HepG2 (cell line): ENCODE data around the gene ZNF273. TPM values are rescaled to one million over a fixed set of nuclear protein-coding genes. Genes with fewer than 3 reads are reported as not detected.
A peak's percentile ranks its signal among the peaks of the same experiment; 100 is the strongest.

Source experiments
- ATF7 ChIP-seq, 2 experiments: fragments of 450-650 bp in 1 of 2; sonication (generic) in 1 of 2; formaldehyde crosslinking in 1 of 2; IDR thresholded peaks; 2 replicates each; pipeline versions ENCODE4 v1.4.0 to v1.6.1; 2016 to 2020; ENCODE audit warnings: antibody characterized with exemption in 1 of 2, mild to moderate bottlenecking in 1 of 2, missing genetic modification reagents in 1 of 2
- CBFB ChIP-seq: sonication (generic); formaldehyde crosslinking; IDR thresholded peaks from 2 replicates; pipeline ENCODE4 v1.4.0; 2020; ENCODE audit warnings: missing genetic modification reagents
- CHD4 ChIP-seq: fragments of 200-600 bp; sonication (generic); IDR thresholded peaks from 2 replicates; pipeline ENCODE4 v1.7.0; 2017; ENCODE audit warnings: mild to moderate bottlenecking, low read length, borderline replicate concordance
- FOXK2 ChIP-seq: fragments of 450-650 bp; IDR thresholded peaks from 2 replicates; pipeline ENCODE4 v1.6.1; 2016
- GFI1 ChIP-seq: sonication (generic); formaldehyde crosslinking; IDR thresholded peaks from 2 replicates; pipeline ENCODE4 v1.5.0; 2020; ENCODE audit warnings: missing genetic modification reagents, mild to moderate bottlenecking, borderline replicate concordance
- HNRNPUL1 ChIP-seq: fragments of 200-400 bp; formaldehyde crosslinking; IDR thresholded peaks from 2 replicates; pipeline ENCODE4 v1.6.1; 2017; ENCODE audit warnings: low read depth, mild to moderate bottlenecking, low read length, moderate library complexity
- JUND ChIP-seq: sonication (generic); formaldehyde crosslinking; IDR thresholded peaks from 2 replicates; pipeline ENCODE4 v1.8.0; 2022; ENCODE audit warnings: mild to moderate bottlenecking, missing genetic modification reagents
- KLF12 ChIP-seq: sonication (generic); formaldehyde crosslinking; IDR thresholded peaks from 2 replicates; pipeline ENCODE4 v1.4.0; 2020; ENCODE audit warnings: missing genetic modification reagents, borderline replicate concordance
- NFYC ChIP-seq: IDR thresholded peaks from 2 replicates; pipeline ENCODE4 v1.6.1; 2016; ENCODE audit warnings: missing genetic modification reagents, missing compliant biosample characterization
- POGZ ChIP-seq: sonication (generic); formaldehyde crosslinking; IDR thresholded peaks from 2 replicates; pipeline ENCODE4 v1.4.0; 2020; ENCODE audit warnings: mild to moderate bottlenecking, missing genetic modification reagents
- SNRNP70 ChIP-seq: fragments of 200-400 bp; formaldehyde crosslinking; IDR thresholded peaks from 2 replicates; pipeline ENCODE4 v1.6.1; 2017; ENCODE audit warnings: mild to moderate bottlenecking, low read depth, low read length, moderate library complexity
- WIZ ChIP-seq: sonication (generic); formaldehyde crosslinking; IDR thresholded peaks from 2 replicates; pipeline ENCODE4 v1.5.1; 2020; ENCODE audit warnings: mild to moderate bottlenecking, missing genetic modification reagents
- ZBTB21 ChIP-seq: sonication (generic); formaldehyde crosslinking; IDR thresholded peaks from 2 replicates; pipeline ENCODE4 v1.4.0; 2020; ENCODE audit warnings: missing genetic modification reagents
- ZNF136 ChIP-seq: sonication (generic); formaldehyde crosslinking; IDR thresholded peaks from 2 replicates; pipeline ENCODE4 v1.8.1; 2022; ENCODE audit warnings: low read depth, mild to moderate bottlenecking, moderate library complexity, missing genetic modification reagents
- ZNF615 ChIP-seq: sonication (generic); formaldehyde crosslinking; IDR thresholded peaks from 2 replicates; pipeline ENCODE4 v1.5.0; 2020; ENCODE audit warnings: mild to moderate bottlenecking, missing genetic modification reagents, borderline replicate concordance
- ZNF672 ChIP-seq: sonication (generic); formaldehyde crosslinking; IDR thresholded peaks from 2 replicates; pipeline ENCODE4 v1.8.1; 2022; ENCODE audit warnings: missing genetic modification reagents
- ZNF781 ChIP-seq: sonication (generic); formaldehyde crosslinking; IDR thresholded peaks from 2 replicates; pipeline ENCODE4 v1.5.1; 2020; ENCODE audit warnings: borderline replicate concordance, mild to moderate bottlenecking, missing genetic modification reagents; ENCODE audit errors: not compliant biosample characterization
- ZSCAN30 ChIP-seq: sonication (generic); formaldehyde crosslinking; IDR thresholded peaks from 2 replicates; pipeline ENCODE4 v1.5.0; 2020; ENCODE audit warnings: mild to moderate bottlenecking, missing genetic modification reagents
- polyA plus RNA-seq, 8 experiments: library from polyadenylated mRNA; depleted of rRNA in 3 of 8; stranded (reverse) in 7 of 8; unstranded in 1 of 8; fragments of >200 nt; fragmentation: Illumina TruSeq in 4 of 8; extraction: Trizol in 4 of 8; gene quantifications; 2 replicates each; pipeline versions ENCODE4 v1.2.1 to v1.2.3, GENCODE V29; 2011 to 2016; ENCODE audit warnings: low read depth in 4 of 8, missing spikeins in 1 of 8, mixed read lengths in 1 of 8; ENCODE audit not compliant: insufficient read depth in 1 of 8
- total RNA-seq, 5 experiments: library from RNA; depleted of rRNA; stranded (reverse); fragments of >200 nt; fragmentation: Illumina TruSeq; extraction: Trizol; gene quantifications; 2 replicates each; pipeline ENCODE4 v1.2.3, GENCODE V29; 2016; ENCODE audit warnings: low read depth in 1 of 5
- TF ChIP-seq, protein P1 (sequence below): sonication (generic); formaldehyde crosslinking; IDR thresholded peaks from 2 replicates; pipeline ENCODE4 v1.4.0; 2020; ENCODE audit warnings: missing genetic modification reagents
- TF ChIP-seq, protein P2 (sequence below), 2 experiments: sonication (generic) in 1 of 2; formaldehyde crosslinking in 1 of 2; IDR thresholded peaks; 2 replicates each; pipeline versions ENCODE4 v1.4.0 to v1.6.1; 2018 to 2020; ENCODE audit warnings: missing genetic modification reagents in 2 of 2, borderline replicate concordance in 1 of 2, low read depth in 1 of 2, mild to moderate bottlenecking in 1 of 2, missing biosample characterization in 1 of 2
- TF ChIP-seq, protein P3 (sequence below): sonication (generic); formaldehyde crosslinking; conservative IDR thresholded peaks from 2 replicates; pipeline ENCODE4 v1.4.0; 2020; ENCODE audit warnings: missing genetic modification reagents
- TF ChIP-seq, protein P4 (sequence below): sonication (generic); formaldehyde crosslinking; IDR thresholded peaks from 2 replicates; pipeline ENCODE4 v1.9.0; 2021; ENCODE audit warnings: missing genetic modification reagents, borderline replicate concordance
- TF ChIP-seq, protein P5 (sequence below): sonication (generic); formaldehyde crosslinking; IDR thresholded peaks from 2 replicates; pipeline ENCODE4 v1.8.0; 2022; ENCODE audit warnings: missing genetic modification reagents, mild to moderate bottlenecking, inconsistent platforms, borderline replicate concordance

ZNF273 gene
- total and polyA plus RNA-seq, 2 of the 13 experiments (the other 11 are each of a cell fraction or from before 2014, with no cell fraction given) = 1.7 to 5.8 TPM

DNA sequence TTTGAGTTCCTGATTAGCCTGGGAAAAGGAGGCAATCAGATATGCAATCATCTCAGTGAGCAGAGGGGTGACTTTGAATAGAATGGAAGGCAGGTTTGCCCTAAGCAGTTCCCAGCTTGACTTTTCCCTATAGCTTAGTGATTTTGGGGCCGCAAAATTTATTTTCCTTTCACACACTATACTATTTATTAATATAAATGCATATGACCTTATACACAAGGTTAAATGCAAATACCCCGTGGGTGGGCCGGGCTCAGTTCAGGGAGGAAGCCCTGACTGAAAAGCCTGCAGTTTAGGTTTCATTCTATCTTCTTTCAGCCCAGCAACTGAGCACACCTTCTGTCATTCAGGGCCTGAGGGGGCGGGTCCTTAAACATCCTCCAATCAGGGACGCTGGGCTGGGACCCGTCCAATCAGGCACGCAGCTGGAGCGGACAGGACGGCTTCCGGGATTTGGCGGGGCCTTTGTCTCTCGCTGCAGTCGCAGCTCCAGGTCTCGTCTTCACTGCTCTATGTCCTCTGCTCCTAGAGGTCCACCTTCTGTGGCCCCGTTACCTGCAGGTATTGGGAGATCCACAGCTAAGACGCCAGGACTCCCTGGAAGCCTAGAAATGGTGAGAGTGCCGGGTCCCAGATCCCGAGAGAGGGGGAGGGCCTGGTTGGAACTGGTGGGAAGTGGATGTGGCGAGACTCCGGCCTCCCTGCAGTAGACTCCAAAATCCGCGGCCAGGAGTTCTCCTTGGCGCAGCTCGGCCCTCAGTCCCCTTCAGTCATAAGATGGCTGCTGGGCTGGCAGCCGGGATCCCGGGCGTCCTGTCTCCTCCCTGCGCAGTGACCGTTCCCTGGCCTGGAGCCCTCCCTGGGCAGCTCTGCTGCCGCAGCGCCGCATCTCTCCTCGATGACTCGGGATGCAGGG, at the start of gene ZNF273 (continued):
- TF ChIP-seq, protein P1, sequence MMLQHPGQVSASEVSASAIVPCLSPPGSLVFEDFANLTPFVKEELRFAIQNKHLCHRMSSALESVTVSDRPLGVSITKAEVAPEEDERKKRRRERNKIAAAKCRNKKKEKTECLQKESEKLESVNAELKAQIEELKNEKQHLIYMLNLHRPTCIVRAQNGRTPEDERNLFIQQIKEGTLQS (CRISPR knock-in tag) = no peak
- TF ChIP-seq ZNF136 (CRISPR knock-in tag) (no peak), FOXK2 (no peak), JUND (CRISPR knock-in tag) (no peak), ZNF615 (no peak), CHD4 (no peak), CBFB (no peak), ZNF672 (CRISPR knock-in tag) (no peak), ZSCAN30 (no peak), NFYC (peak; percentile 93), WIZ (CRISPR knock-in tag) (no peak), POGZ (no peak), GFI1 (CRISPR knock-in tag) (no peak), HNRNPUL1 (no peak), ATF7 (IDR thresholded peaks at IDR 0.05) (no peak), ATF7 (CRISPR knock-in tag; IDR thresholded peaks at IDR 0.05) (no peak), ZBTB21 (CRISPR knock-in tag) (no peak), KLF12 (CRISPR knock-in tag) (no peak), SNRNP70 (no peak), ZNF781 (CRISPR knock-in tag) (no peak)
- TF ChIP-seq, protein P2, sequence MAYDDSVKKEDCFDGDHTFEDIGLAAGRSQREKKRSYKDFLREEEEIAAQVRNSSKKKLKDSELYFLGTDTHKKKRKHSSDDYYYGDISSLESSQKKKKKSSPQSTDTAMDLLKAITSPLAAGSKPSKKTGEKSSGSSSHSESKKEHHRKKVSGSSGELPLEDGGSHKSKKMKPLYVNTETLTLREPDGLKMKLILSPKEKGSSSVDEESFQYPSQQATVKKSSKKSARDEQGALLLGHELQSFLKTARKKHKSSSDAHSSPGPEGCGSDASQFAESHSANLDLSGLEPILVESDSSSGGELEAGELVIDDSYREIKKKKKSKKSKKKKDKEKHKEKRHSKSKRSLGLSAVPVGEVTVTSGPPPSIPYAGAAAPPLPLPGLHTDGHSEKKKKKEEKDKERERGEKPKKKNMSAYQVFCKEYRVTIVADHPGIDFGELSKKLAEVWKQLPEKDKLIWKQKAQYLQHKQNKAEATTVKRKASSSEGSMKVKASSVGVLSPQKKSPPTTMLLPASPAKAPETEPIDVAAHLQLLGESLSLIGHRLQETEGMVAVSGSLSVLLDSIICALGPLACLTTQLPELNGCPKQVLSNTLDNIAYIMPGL (CRISPR knock-in tag; IDR thresholded peaks at IDR 0.05; ENCODE audit: borderline replicate concordance in 1 of 2, low read depth in 1 of 2) = peak in 1 of 2 experiments; percentile 35; a peak in 1 of 4 replicates
- TF ChIP-seq, protein P3, sequence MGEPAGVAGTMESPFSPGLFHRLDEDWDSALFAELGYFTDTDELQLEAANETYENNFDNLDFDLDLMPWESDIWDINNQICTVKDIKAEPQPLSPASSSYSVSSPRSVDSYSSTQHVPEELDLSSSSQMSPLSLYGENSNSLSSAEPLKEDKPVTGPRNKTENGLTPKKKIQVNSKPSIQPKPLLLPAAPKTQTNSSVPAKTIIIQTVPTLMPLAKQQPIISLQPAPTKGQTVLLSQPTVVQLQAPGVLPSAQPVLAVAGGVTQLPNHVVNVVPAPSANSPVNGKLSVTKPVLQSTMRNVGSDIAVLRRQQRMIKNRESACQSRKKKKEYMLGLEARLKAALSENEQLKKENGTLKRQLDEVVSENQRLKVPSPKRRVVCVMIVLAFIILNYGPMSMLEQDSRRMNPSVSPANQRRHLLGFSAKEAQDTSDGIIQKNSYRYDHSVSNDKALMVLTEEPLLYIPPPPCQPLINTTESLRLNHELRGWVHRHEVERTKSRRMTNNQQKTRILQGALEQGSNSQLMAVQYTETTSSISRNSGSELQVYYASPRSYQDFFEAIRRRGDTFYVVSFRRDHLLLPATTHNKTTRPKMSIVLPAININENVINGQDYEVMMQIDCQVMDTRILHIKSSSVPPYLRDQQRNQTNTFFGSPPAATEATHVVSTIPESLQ (CRISPR knock-in tag) = no peak
- TF ChIP-seq, protein P4, sequence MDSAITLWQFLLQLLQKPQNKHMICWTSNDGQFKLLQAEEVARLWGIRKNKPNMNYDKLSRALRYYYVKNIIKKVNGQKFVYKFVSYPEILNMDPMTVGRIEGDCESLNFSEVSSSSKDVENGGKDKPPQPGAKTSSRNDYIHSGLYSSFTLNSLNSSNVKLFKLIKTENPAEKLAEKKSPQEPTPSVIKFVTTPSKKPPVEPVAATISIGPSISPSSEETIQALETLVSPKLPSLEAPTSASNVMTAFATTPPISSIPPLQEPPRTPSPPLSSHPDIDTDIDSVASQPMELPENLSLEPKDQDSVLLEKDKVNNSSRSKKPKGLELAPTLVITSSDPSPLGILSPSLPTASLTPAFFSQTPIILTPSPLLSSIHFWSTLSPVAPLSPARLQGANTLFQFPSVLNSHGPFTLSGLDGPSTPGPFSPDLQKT = no peak
- TF ChIP-seq, protein P5, sequence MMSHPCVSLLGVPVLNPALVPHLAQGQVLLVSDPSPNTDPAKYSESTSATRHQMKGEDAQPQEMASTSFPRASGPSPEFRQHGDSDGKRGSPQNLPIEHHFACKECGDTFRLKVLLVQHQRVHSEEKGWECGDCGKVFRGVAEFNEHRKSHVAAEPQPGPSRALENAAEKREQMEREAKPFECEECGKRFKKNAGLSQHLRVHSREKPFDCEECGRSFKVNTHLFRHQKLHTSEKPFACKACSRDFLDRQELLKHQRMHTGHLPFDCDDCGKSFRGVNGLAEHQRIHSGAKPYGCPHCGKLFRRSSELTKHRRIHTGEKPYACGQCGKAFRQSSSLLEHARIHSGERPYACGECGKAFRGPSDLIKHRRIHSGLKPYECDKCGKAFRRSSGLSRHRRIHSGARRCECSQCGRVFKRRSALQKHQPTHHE (CRISPR knock-in tag) = no peak
